RWPE2 (cell line): ENCODE results near the gene YBEY.
A peak's percentile ranks its signal among the peaks of the same experiment; 100 is the strongest.

ENCODE experiments used
- ATAC-seq: fragments of 200-7000 bp; cut with Tn5 transposase; 3 replicates; pipeline ENCODE4 v1.9.1; 2021; ENCODE audit warnings: low read depth
- DNase-seq: peaks from one replicate; pipeline ENCODE4 v3.0.0-alpha.2; 2020; ENCODE audit warnings: low spot score
- H3K27ac ChIP-seq: fragments of 450-650 bp; 2 replicates; pipeline ENCODE4 v1.5.1; 2017; ENCODE audit warnings: mild to moderate bottlenecking; ENCODE audit not compliant: poor library complexity, severe bottlenecking
- H3K27me3 ChIP-seq: fragments of 250-450 bp; sonication (Bioruptor Pico); 2 replicates; pipeline ENCODE4 v1.5.1; 2021; ENCODE audit warnings: mild to moderate bottlenecking, moderate library complexity; ENCODE audit not compliant: insufficient read depth, poor library complexity, severe bottlenecking
- H3K36me3 ChIP-seq: fragments of 250-450 bp; sonication (Bioruptor Pico); 2 replicates; pipeline ENCODE4 v1.5.1; 2020; ENCODE audit warnings: low read depth, mild to moderate bottlenecking, moderate library complexity
- H3K4me1 ChIP-seq: fragments of 250-450 bp; sonication (Bioruptor Pico); 2 replicates; pipeline ENCODE4 v1.5.1; 2021; ENCODE audit warnings: mild to moderate bottlenecking, moderate library complexity; ENCODE audit not compliant: insufficient read depth, poor library complexity, severe bottlenecking
- H3K4me3 ChIP-seq: fragments of 250-450 bp; sonication (Bioruptor Pico); 2 replicates; pipeline ENCODE4 v1.5.1; 2021; ENCODE audit warnings: mild to moderate bottlenecking, moderate library complexity; ENCODE audit not compliant: severe bottlenecking
- H3K9me3 ChIP-seq: fragments of 250-450 bp; sonication (Bioruptor Pico); 2 replicates; pipeline ENCODE4 v1.5.1; 2021; ENCODE audit warnings: mild to moderate bottlenecking, moderate library complexity; ENCODE audit not compliant: severe bottlenecking
- CTCF ChIP-seq: fragments of 450-650 bp; IDR thresholded peaks from one replicate; pipeline ENCODE4 v1.5.1; 2017; ENCODE audit warnings: mild to moderate bottlenecking, moderate library complexity; ENCODE audit not compliant: poor library complexity, severe bottlenecking

The YBEY gene

GRCh38 chr21:46256501-46256994 is 29.6 kb upstream of the YBEY start:
- H3K4me3 ChIP-seq: no peak overlapping the region
- peaks cover 6% of the 10 kb centered on the region for H3K4me1 ChIP-seq
- ATAC-seq: no peak
- no peaks in the 10 kb centered on the region for H3K9me3 ChIP-seq
- DNase-seq: no peak
- H3K27me3 ChIP-seq: no peaks in the 10 kb centered on the region
- no peak for TF ChIP-seq CTCF
- no peak overlapping the region for H3K27ac ChIP-seq
- H3K36me3 ChIP-seq: peaks cover 90% of the 10 kb centered on the region

GRCh38 chr21:46264046-46264689 is 22.0 kb upstream of the YBEY start:
- ATAC-seq (peak; percentile 11; the same call in 1 of the 3 replicates), DNase-seq (peak; percentile 59)
- H3K9me3 ChIP-seq: no peaks in the 10 kb centered on the region
- H3K4me1 ChIP-seq: no peaks in the 10 kb centered on the region
- no peak overlapping the region for H3K4me3 ChIP-seq
- H3K27ac ChIP-seq: no peak overlapping the region
- no peaks in the 10 kb centered on the region for H3K27me3 ChIP-seq
- TF ChIP-seq CTCF: no peak
- peaks cover 80% of the 10 kb centered on the region for H3K36me3 ChIP-seq

GRCh38 chr21:46264690-46265144 is 21.4 kb upstream of the YBEY start:
- no peaks in the 10 kb centered on the region for H3K9me3 ChIP-seq
- no peaks in the 10 kb centered on the region for H3K27me3 ChIP-seq
- peaks cover 80% of the 10 kb centered on the region for H3K36me3 ChIP-seq
- DNase-seq (no peak), ATAC-seq (no peak)
- no peak for TF ChIP-seq CTCF
- no peak overlapping the region for H3K4me3 ChIP-seq
- no peaks in the 10 kb centered on the region for H3K4me1 ChIP-seq
- H3K27ac ChIP-seq: no peak overlapping the region

- no peak overlapping the region for H3K27ac ChIP-seq
- no peak for TF ChIP-seq CTCF
- ATAC-seq (0 out of 3 replicates have a peak, but pooled peaks have one; percentile 12), DNase-seq (peak; percentile 48)
- H3K36me3 ChIP-seq: peaks cover 80% of the 10 kb centered on the region
- H3K4me1 ChIP-seq: no peaks in the 10 kb centered on the region
- no peaks in the 10 kb centered on the region for H3K27me3 ChIP-seq
- no peak overlapping the region for H3K4me3 ChIP-seq
- H3K9me3 ChIP-seq: no peaks in the 10 kb centered on the region
Measured at GRCh38 chr21:46265736-46266525, 20.2 kb upstream of the YBEY start.
